Thoracic aorta (tissue), 2 donors: ENCODE data around the gene GARS1. TPM values are rescaled to one million over a fixed set of nuclear protein-coding genes. Genes with fewer than 3 reads are reported as not detected.

Experiments used
- ATAC-seq: fragments of 150-250 bp; one replicate; pipeline ENCODE4 v1.8.0; 2017; ENCODE audit warnings: low read depth; ENCODE audit not compliant: insufficient number of reproducible peaks, low FRiP score
- DNase-seq: peaks from one replicate; pipeline ENCODE4 v3.0.0-alpha.2; 2020; ENCODE audit warnings: low spot score
- H3K27ac ChIP-seq, 2 donors: fragments of 200-600 bp; sonication (generic); 1 replicate in 1 of 2; 2 replicates in 1 of 2; pipeline ENCODE4 v1.5.1; 2016; ENCODE audit warnings: mild to moderate bottlenecking in 2 of 2, moderate library complexity in 2 of 2
- H3K27me3 ChIP-seq: fragments of 200-600 bp; sonication (generic); replicated peaks from 2 replicates; pipeline ENCODE4 v1.6.0; 2016; ENCODE audit warnings: mild to moderate bottlenecking; ENCODE audit not compliant: insufficient read depth
- H3K36me3 ChIP-seq: fragments of 200-600 bp; sonication (generic); one replicate; pipeline ENCODE4 v1.5.1; 2016
- H3K4me1 ChIP-seq, 2 donors: fragments of 200-600 bp; sonication (generic); 1 replicate in 1 of 2; 2 replicates in 1 of 2; pipeline versions ENCODE4 v1.5.1 to v1.6.0; 2016; ENCODE audit warnings: low read depth in 2 of 2, mild to moderate bottlenecking in 1 of 2; ENCODE audit not compliant: control insufficient read depth in 1 of 2
- H3K4me3 ChIP-seq: fragments of 200-600 bp; sonication (generic); 2 replicates; pipeline ENCODE4 v1.5.1; 2016; ENCODE audit warnings: mild to moderate bottlenecking
- H3K9me3 ChIP-seq: fragments of 200-600 bp; sonication (generic); 2 replicates; pipeline ENCODE4 v1.5.1; 2016
- CTCF ChIP-seq: fragments of 200-600 bp; sonication (generic); IDR thresholded peaks from one replicate; pipeline ENCODE4 v1.5.1; 2019; ENCODE audit warnings: antibody characterized with exemption
- total RNA-seq, 2 donors: library from RNA; depleted of rRNA; stranded (reverse); fragments of >200 nt; gene quantifications; one replicate each; pipeline versions ENCODE4 v1.1.0 to v1.2.3, GENCODE V29; 2016

The GARS1 gene
- total RNA-seq, 2 donors from 2014 or later: 76.5 to 81.6 TPM

DNA sequence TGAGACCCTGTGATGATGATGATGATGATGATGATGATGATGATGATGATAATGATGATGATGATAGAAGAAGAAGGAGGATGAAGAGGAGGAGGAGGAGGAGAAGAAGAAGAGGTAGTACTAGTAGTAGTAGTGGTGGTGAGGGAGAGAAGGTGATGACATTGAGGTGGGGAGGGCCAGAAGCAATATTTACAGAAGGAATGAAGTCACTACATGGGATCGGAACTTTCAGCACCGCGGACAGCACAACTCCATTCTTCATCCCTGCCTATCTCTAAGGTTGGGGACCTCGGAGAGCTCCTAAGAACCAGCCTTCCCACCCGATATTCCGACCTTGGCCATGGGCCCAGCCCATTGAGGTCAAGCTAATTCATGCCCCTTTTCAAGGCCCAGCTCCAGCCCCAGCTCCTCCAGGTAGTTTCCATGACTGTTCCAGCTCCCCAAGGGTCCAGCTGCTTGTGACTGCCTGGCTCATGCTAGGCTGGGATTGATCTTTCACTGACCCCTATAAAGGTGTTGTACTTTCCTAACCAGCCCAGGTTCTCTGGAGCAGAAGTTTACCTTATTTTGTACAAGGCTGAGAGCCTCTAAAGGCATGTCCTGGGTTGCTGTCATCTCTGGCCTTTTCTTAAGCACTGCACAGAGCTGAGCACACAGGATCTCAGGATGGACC lies 77.3 kb downstream of the GARS1 start:
- TF ChIP-seq CTCF: no peak
- no peaks in the 10 kb centered on the region for H3K27me3 ChIP-seq
- H3K27ac ChIP-seq: no peak overlapping the region
- no peaks in the 10 kb centered on the region for H3K9me3 ChIP-seq
- no peak overlapping the region for H3K4me3 ChIP-seq
- DNase-seq: no peak
- ATAC-seq: no peak
- no peaks in the 10 kb centered on the region for H3K4me1 ChIP-seq
- no peaks in the 10 kb centered on the region for H3K36me3 ChIP-seq

GRCh38 chr7:30674420-30674819 lies 79.7 kb downstream of the GARS1 start:
- TF ChIP-seq CTCF: no peak
- no peaks in the 10 kb centered on the region for H3K27me3 ChIP-seq
- no peak overlapping the region for H3K27ac ChIP-seq
- DNase-seq (no peak), ATAC-seq (no peak)
- H3K9me3 ChIP-seq: no peaks in the 10 kb centered on the region
- H3K36me3 ChIP-seq: no peaks in the 10 kb centered on the region
- H3K4me1 ChIP-seq: no peaks in the 10 kb centered on the region
- no peak overlapping the region for H3K4me3 ChIP-seq

DNA sequence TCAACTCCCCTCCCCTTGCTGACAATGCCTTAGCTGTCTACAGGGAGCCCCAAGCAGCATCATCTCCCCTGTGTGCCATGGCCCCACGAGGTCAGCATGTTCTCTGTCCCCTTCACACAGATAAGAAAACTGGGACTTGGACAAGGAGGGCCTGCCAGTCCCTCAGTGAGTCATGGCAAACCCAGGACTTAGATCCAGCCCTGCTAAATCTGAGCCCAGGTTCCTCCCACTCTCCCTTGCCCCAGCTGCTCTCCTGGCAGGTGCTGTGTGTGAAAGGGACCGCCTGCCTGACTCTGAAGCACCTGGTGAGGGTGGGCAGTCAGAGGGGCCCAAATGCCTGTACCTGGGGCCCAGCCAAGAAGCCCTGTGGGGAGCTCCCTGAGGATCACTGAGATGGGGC lies 80.2 kb downstream of the GARS1 start:
- no peak for TF ChIP-seq CTCF
- Histone ChIP-seq H3K4me3 (no peak overlapping the region), H3K4me1 (no peaks in the 10 kb centered on the region), H3K9me3 (no peaks in the 10 kb centered on the region), H3K27ac (no peak overlapping the region), H3K27me3 (no peaks in the 10 kb centered on the region), H3K36me3 (no peaks in the 10 kb centered on the region)
- no peak for ATAC-seq
- no peak for DNase-seq

GRCh38 chr7:30678805-30679204 lies 84.1 kb downstream of the GARS1 start:
- Histone ChIP-seq H3K27me3 (no peaks in the 10 kb centered on the region), H3K36me3 (no peaks in the 10 kb centered on the region), H3K4me1 (peaks cover 10 to 19% of the 10 kb centered on the region in 2 donors), H3K9me3 (no peaks in the 10 kb centered on the region), H3K4me3 (no peak overlapping the region), H3K27ac (no peak overlapping the region)
- no peak for TF ChIP-seq CTCF
- DNase-seq (no peak), ATAC-seq (no peak)

DNA sequence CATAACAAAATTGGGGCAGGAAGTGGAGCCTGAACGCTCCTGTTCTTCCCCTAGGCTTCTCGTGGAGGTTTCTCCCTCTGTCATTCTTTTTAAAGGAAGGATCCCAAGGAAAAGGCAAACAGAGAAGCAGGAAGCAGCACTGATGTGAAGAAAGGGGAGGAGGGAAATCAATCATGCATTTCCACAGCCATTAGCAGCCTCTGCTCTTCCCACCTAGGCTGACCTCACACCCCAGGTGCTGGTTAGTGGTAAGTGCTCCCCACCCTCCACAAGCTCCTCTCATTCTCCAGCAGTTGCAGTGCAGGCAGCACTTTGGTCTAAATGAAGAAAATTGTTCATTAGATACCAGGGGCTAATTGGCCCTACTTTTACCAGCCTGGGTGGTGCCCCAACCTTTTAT lies 85.0 kb downstream of the GARS1 start:
- no peak for ATAC-seq

More for the DNA sequence above, 85.0 kb downstream of the GARS1 start:
- H3K9me3 ChIP-seq: no peaks in the 10 kb centered on the region
- no peak for DNase-seq
- H3K4me1 ChIP-seq: peaks cover 10 to 19% of the 10 kb centered on the region in 2 donors
- H3K4me3 ChIP-seq: no peak overlapping the region
- no peaks in the 10 kb centered on the region for H3K27me3 ChIP-seq
- no peak overlapping the region for H3K27ac ChIP-seq
- H3K36me3 ChIP-seq: no peaks in the 10 kb centered on the region
- TF ChIP-seq CTCF: no peak
